GM23248 (cell line): ENCODE measurements around the gene ILDR1. TPM values are rescaled to one million over a fixed set of nuclear protein-coding genes. Genes with fewer than 3 reads are reported as not detected.

Experiments used
- DNase-seq: peaks from one replicate; pipeline ENCODE4 v3.0.0-alpha.2; 2015
- H2AFZ ChIP-seq: fragments of 200-600 bp; sonication (generic); 2 replicates; pipeline ENCODE4 v1.6.1; 2016; ENCODE audit warnings: antibody characterized with exemption
- H3F3A ChIP-seq: fragments of 200-600 bp; sonication (generic); 2 replicates; pipeline ENCODE4 v1.6.1; 2016; ENCODE audit warnings: mild to moderate bottlenecking, antibody characterized with exemption, mixed run types; ENCODE audit not compliant: insufficient read depth
- H3K27ac ChIP-seq: fragments of 200-600 bp; sonication (generic); 2 replicates; pipeline ENCODE4 v1.5.1; 2016; ENCODE audit warnings: mild to moderate bottlenecking
- H3K27me3 ChIP-seq: fragments of 200-600 bp; sonication (generic); replicated peaks from 2 replicates; pipeline ENCODE4 v1.6.1; 2016; ENCODE audit warnings: mild to moderate bottlenecking; ENCODE audit not compliant: insufficient read depth
- H3K36me3 ChIP-seq: fragments of 200-600 bp; sonication (generic); 2 replicates; pipeline ENCODE4 v1.6.1; 2016; ENCODE audit warnings: low read depth, mild to moderate bottlenecking
- H3K4me1 ChIP-seq: fragments of 200-600 bp; sonication (generic); 2 replicates; pipeline ENCODE4 v1.6.1; 2016; ENCODE audit warnings: mild to moderate bottlenecking; ENCODE audit not compliant: insufficient read depth
- H3K4me2 ChIP-seq: fragments of 200-600 bp; sonication (generic); one replicate; pipeline ENCODE4 v1.6.1; 2016; ENCODE audit warnings: mild to moderate bottlenecking; ENCODE audit not compliant: unreplicated experiment
- H3K4me3 ChIP-seq: fragments of 200-600 bp; sonication (generic); 2 replicates; pipeline ENCODE4 v1.5.1; 2016; ENCODE audit warnings: mild to moderate bottlenecking
- H3K79me2 ChIP-seq: fragments of 200-600 bp; sonication (generic); 2 replicates; pipeline ENCODE4 v1.6.1; 2016; ENCODE audit warnings: mild to moderate bottlenecking; ENCODE audit not compliant: insufficient read depth
- H3K9ac ChIP-seq: fragments of 200-600 bp; sonication (generic); 2 replicates; pipeline ENCODE4 v1.6.1; 2016; ENCODE audit warnings: mild to moderate bottlenecking
- H3K9me2 ChIP-seq: fragments of 200-600 bp; sonication (generic); 2 replicates; pipeline ENCODE4 v1.6.1; 2016; ENCODE audit warnings: mixed run types, mild to moderate bottlenecking, moderate library complexity; ENCODE audit not compliant: insufficient read depth
- H3K9me3 ChIP-seq: fragments of 200-600 bp; sonication (generic); one replicate; pipeline ENCODE4 v1.6.1; 2017; ENCODE audit warnings: low read depth
- H4K20me1 ChIP-seq: fragments of 200-600 bp; sonication (generic); 2 replicates; pipeline ENCODE4 v1.6.0; 2016; ENCODE audit not compliant: insufficient read depth
- EZH2 ChIP-seq: fragments of 200-600 bp; sonication (generic); IDR thresholded peaks from 2 replicates; pipeline ENCODE4 v1.6.1; 2018; ENCODE audit warnings: antibody characterized with exemption, mild to moderate bottlenecking; ENCODE audit not compliant: insufficient read depth, poor library complexity, severe bottlenecking
- EZH2phosphoT487 ChIP-seq: fragments of 200-600 bp; sonication (generic); IDR thresholded peaks from 2 replicates; pipeline ENCODE4 v1.6.1; 2018; ENCODE audit warnings: antibody characterized with exemption, moderate library complexity, mild to moderate bottlenecking, low read depth; ENCODE audit not compliant: insufficient read depth
- WGBS, 2 experiments: methylation state at CpG; one replicate each; pipeline ENCODE4 v1.1.6; 2015 to 2017; ENCODE audit warnings: low lambda C conversion rate in 2 of 2, low coverage in 1 of 2; ENCODE audit errors: missing lambda C conversion rate in 2 of 2; 5-methylcytosine and 5-hydroxymethylcytosine counted together
- in situ Hi-C: fragments of 300-500 bp; cut with MboI; formaldehyde crosslinking; loops from 2 replicates; pipeline ENCODE4 v1.15.0; 2020
- polyA plus RNA-seq: library from polyadenylated mRNA; unstranded; fragments of >200 nt; fragmentation: Nextera tagmentation; extraction: Ambion mirVana; gene quantifications from 2 replicates; pipeline ENCODE4 v1.2.1, GENCODE V29; 2016
- total RNA-seq: library from RNA; depleted of rRNA; stranded (reverse); fragments of >200 nt; shearing (Covaris generic); gene quantifications from 2 replicates; pipeline ENCODE4 v1.2.3, GENCODE V29; 2014

ILDR1 gene
- total and polyA plus RNA-seq, 2 experiments from 2014 or later = not detected

DNA sequence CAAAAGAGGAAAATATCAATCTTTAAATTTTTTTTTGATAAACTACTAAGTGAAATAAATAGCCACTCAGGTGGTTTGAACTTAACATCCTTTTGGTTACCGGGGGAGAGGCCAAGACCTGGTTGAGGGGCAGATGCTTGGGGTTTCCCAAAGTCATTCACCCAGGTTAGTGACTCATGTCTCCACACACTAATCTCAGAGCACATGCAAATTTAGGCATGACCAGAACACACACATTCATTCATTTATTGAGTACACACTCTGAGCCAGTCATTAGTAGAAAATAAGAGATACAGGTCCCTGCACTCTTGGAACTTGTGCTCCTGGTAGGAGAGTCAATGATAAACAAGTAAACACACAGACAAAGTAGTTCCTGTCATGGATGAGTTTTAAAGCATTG, 7.3 kb downstream of the ILDR1 start:
- Histone ChIP-seq H3K27me3 (no peaks in the 10 kb centered on the region), H3K9me3 (no peaks in the 10 kb centered on the region), H3K36me3 (no peaks in the 10 kb centered on the region), H3K4me2 (no peak overlapping the region), H3K27ac (no peak overlapping the region), H4K20me1 (no peaks in the 10 kb centered on the region), H3K79me2 (no peaks in the 10 kb centered on the region), H3K4me3 (no peak overlapping the region), H3K9ac (no peak overlapping the region), H3K4me1 (no peaks in the 10 kb centered on the region), H2AFZ (no peak overlapping the region), H3K9me2 (no peaks in the 10 kb centered on the region), H3F3A (no peaks in the 10 kb centered on the region)
- WGBS, 2 experiments = 17 to 18% methylated on average over 1 of the region's 1 CpG
- in situ Hi-C loops = no loop called here
- no peak for TF ChIP-seq EZH2phosphoT487
- TF ChIP-seq EZH2 = no peak
- no peak for DNase-seq

DNA sequence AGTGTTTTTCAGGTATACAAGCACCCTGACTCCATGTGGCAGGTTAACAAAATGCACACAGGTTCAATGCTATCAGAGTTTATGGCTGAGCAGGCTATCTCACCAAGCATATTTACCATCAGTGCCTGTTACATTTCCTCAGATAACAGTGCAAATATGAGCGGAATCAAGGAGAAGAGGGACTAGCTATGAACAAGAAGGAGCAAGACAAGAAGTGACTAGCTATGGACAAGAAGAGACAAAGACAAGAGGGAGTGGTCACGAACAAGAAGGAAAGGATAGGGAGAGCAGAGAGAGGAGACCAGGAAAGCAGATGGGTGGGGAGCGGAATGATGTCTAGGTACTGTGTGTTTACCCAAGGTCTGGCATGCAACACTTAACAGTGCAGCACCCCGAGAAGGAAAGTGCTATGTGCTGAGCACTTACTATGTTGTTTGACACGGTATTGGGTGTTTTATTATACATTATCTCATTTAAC, 8.6 kb downstream of the ILDR1 start:
- Histone ChIP-seq H3F3A (no peaks in the 10 kb centered on the region), H2AFZ (no peak overlapping the region), H3K27me3 (no peaks in the 10 kb centered on the region), H3K4me3 (no peak overlapping the region), H3K9me3 (no peaks in the 10 kb centered on the region), H3K79me2 (no peaks in the 10 kb centered on the region), H3K27ac (no peak overlapping the region), H3K9ac (no peak overlapping the region), H3K36me3 (no peaks in the 10 kb centered on the region), H4K20me1 (no peaks in the 10 kb centered on the region), H3K4me1 (no peaks in the 10 kb centered on the region), H3K9me2 (no peaks in the 10 kb centered on the region), H3K4me2 (no peak overlapping the region)
- DNase-seq = no peak
- TF ChIP-seq EZH2 (no peak), EZH2phosphoT487 (no peak)
- 37 to 43% methylated on average over 5 of the region's 5 CpGs for WGBS, 2 experiments
- in situ Hi-C loops = no loop called here

DNA sequence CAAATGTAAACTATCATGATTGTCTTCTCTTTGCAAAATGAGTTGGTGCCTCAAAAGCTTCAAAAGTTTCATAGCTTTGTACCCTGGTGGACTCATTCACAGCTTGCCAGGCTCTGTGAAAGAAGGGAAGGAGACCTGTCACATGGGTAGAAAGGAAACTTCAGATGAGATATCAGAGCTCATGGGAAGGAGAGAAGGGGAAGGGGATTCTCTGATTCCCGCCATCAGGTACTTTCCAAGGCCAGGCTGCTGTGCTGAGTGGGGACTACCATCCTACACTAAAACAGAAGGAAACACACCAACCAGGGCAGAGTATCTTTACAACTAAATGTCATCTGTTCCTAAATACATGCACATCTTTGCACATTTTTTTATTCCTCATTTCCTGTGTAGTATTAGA, 9.2 kb downstream of the ILDR1 start:
- Histone ChIP-seq H4K20me1 (no peaks in the 10 kb centered on the region), H3K36me3 (no peaks in the 10 kb centered on the region), H3K27ac (no peak overlapping the region), H3K9ac (no peak overlapping the region), H3K4me1 (no peaks in the 10 kb centered on the region), H3K4me3 (no peak overlapping the region), H3K9me2 (no peaks in the 10 kb centered on the region), H3K9me3 (no peaks in the 10 kb centered on the region), H3K79me2 (no peaks in the 10 kb centered on the region), H3F3A (no peaks in the 10 kb centered on the region), H2AFZ (no peak overlapping the region), H3K4me2 (no peak overlapping the region), H3K27me3 (no peaks in the 10 kb centered on the region)
- WGBS, 2 experiments = 3 to 42% methylated on average over 1 of the region's 1 CpG
- DNase-seq = no peak
- in situ Hi-C loops = no loop called here
- TF ChIP-seq EZH2 = no peak
- no peak for TF ChIP-seq EZH2phosphoT487

DNA sequence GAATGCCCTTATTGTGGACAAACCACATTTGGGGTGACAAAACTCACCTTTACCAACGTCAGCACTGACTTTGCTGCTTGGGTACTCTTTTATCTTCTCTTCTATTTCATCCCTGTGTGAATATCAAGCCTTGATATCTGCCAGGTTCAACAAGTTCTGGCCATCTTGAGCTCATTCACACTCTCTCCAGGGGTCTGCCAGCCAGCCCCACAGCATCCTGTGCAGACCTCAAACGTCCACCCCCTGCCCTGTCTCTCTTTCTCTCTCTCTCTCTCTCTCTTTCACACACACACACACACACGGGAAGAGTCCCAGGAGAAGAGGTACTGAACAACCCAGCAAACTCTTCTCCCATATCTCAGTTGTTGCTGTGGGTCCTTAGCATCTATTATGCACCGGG, 10.7 kb downstream of the ILDR1 start:
- Histone ChIP-seq H3K4me2 (no peak overlapping the region), H3K4me3 (no peak overlapping the region), H3K9me3 (no peaks in the 10 kb centered on the region), H3K9me2 (no peaks in the 10 kb centered on the region), H3K79me2 (no peaks in the 10 kb centered on the region), H3K4me1 (no peaks in the 10 kb centered on the region), H3F3A (no peaks in the 10 kb centered on the region), H2AFZ (no peak overlapping the region), H3K36me3 (no peaks in the 10 kb centered on the region), H3K27ac (no peak overlapping the region), H3K27me3 (no peaks in the 10 kb centered on the region), H4K20me1 (no peaks in the 10 kb centered on the region), H3K9ac (no peak overlapping the region)
- DNase-seq = no peak
- no peak for TF ChIP-seq EZH2phosphoT487
- no peak for TF ChIP-seq EZH2
- 3 to 11% methylated on average over 4 of the region's 4 CpGs for WGBS, 2 experiments
- in situ Hi-C loops = no loop called here

DNA sequence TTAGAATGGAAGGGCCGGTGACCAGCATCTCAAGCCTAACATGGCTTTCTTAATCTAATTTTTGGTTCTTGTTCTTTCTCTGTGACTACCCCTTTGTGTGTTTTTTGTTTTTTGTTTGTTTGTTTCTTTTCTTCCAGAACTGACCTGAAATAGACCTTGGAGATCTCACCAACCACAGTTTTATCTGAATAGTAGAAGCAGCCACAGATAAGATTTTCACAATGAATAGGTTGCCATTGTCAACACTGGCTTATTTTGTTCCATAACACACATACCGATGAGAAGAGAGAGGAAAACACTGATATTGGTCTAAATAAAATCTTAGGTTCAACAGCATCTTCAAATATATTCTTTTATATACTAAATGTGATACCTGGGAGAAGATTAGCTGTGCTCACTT, 11.5 kb downstream of the ILDR1 start:
- no peaks in the 10 kb centered on the region for H3K27me3 ChIP-seq
- TF ChIP-seq EZH2phosphoT487 = no peak
- H2AFZ ChIP-seq = no peak overlapping the region
- H4K20me1 ChIP-seq = no peaks in the 10 kb centered on the region
- no peak overlapping the region for H3K27ac ChIP-seq
- in situ Hi-C loops = no loop called here
- no peaks in the 10 kb centered on the region for H3K9me2 ChIP-seq
- H3K9ac ChIP-seq = no peak overlapping the region
- no peaks in the 10 kb centered on the region for H3K4me1 ChIP-seq
- no peak overlapping the region for H3K4me3 ChIP-seq
- no peak overlapping the region for H3K4me2 ChIP-seq
- no peaks in the 10 kb centered on the region for H3F3A ChIP-seq
- no peaks in the 10 kb centered on the region for H3K9me3 ChIP-seq
- no peak for DNase-seq
- no peaks in the 10 kb centered on the region for H3K79me2 ChIP-seq
- 39 to 43% methylated on average over 2 of the region's 2 CpGs for WGBS, 2 experiments
- H3K36me3 ChIP-seq = no peaks in the 10 kb centered on the region
